DND-41 (cell line): Measurements from ENCODE around the gene MFNG.

Experiments used
- CTCF ChIP-seq: IDR thresholded peaks from 2 replicates; pipeline ENCODE4 v1.5.1; 2012; ENCODE audit warnings: borderline replicate concordance, low read length, moderate library complexity, mild to moderate bottlenecking; ENCODE audit not compliant: poor library complexity, severe bottlenecking; ENCODE audit errors: extremely low read depth
- EZH2 ChIP-seq: IDR thresholded peaks from 3 replicates; pipeline ENCODE4 v1.6.1; 2012; ENCODE audit warnings: borderline replicate concordance, low read depth, mild to moderate bottlenecking, moderate library complexity, low read length, inconsistent platforms; ENCODE audit not compliant: severe bottlenecking

- no peak for TF ChIP-seq EZH2
- no peak for TF ChIP-seq CTCF
Measured at GRCh38 chr22:37481347-37481907, 4.8 kb downstream of the MFNG start.
